IMR-90 (cell line): ENCODE measurements around the gene CDH23. TPM values are rescaled to one million over a fixed set of nuclear protein-coding genes. Genes with fewer than 3 reads are reported as not detected.
A peak's percentile ranks its signal among the peaks of the same experiment; 100 is the strongest.

Experiments used
- ATAC-seq: fragments of 200-7000 bp; cut with Tn5 transposase; 2 replicates; pipeline ENCODE4 v1.9.1; 2020; ENCODE audit warnings: low read depth, mild to moderate bottlenecking, moderate library complexity
- BruUV-seq: library from RNA; stranded (reverse); fragments of 400-500 nt; replicated peaks from 2 replicates; lab custom pipeline; 2021; lab: Mats Ljungman, UMichigan
- CTCF ChIA-PET: fragments of 300-600 bp; formaldehyde crosslinking; extraction: SDS; loops from one replicate; lab custom pipeline; 2021; ENCODE audit warnings: antibody characterized with exemption; lab: Yijun Ruan, JAX
- POLR2A ChIA-PET: fragments of 300-600 bp; sonication (Branson Sonifier 250); formaldehyde crosslinking; loops from one replicate; lab custom pipeline; 2022; ENCODE audit warnings: antibody characterized with exemption; ENCODE audit not compliant: unreplicated experiment; lab: Charles Lee
- DNase-seq: peaks from one replicate; pipeline ENCODE4 v3.0.0; 2013
- H2AFZ ChIP-seq: replicated peaks from 2 replicates; pipeline ENCODE3; 2013; ENCODE audit warnings: low read length, mild to moderate bottlenecking; ENCODE audit not compliant: poor library complexity
- H2AK5ac ChIP-seq: 2 replicates; pipeline ENCODE4 v1.6.1; 2013; ENCODE audit warnings: low read depth, low read length, inconsistent platforms
- H2AK9ac ChIP-seq: replicated peaks from 2 replicates; pipeline ENCODE3; 2013; ENCODE audit warnings: mild to moderate bottlenecking, low read depth, low read length, moderate library complexity; ENCODE audit not compliant: poor library complexity
- H2BK120ac ChIP-seq: 2 replicates; pipeline ENCODE4 v1.6.1; 2013; ENCODE audit warnings: low read depth, low read length, inconsistent platforms
- H2BK15ac ChIP-seq: 3 replicates; pipeline ENCODE4 v1.6.1; 2013; ENCODE audit warnings: low read depth, low read length, inconsistent platforms
- H2BK20ac ChIP-seq: 2 replicates; pipeline ENCODE4 v1.6.1; 2013; ENCODE audit warnings: low read depth, mild to moderate bottlenecking, inconsistent platforms, low read length, moderate library complexity
- H2BK5ac ChIP-seq: 2 replicates; pipeline ENCODE4 v1.6.1; 2013; ENCODE audit warnings: mild to moderate bottlenecking, low read depth, low read length, inconsistent platforms; ENCODE audit not compliant: poor library complexity, severe bottlenecking
- H3K14ac ChIP-seq: replicated peaks from 2 replicates; pipeline ENCODE4 v1.6.1; 2013; ENCODE audit warnings: low read depth, low read length, inconsistent platforms
- H3K18ac ChIP-seq: 2 replicates; pipeline ENCODE4 v1.6.1; 2013; ENCODE audit warnings: low read depth, low read length, control low read depth
- H3K23ac ChIP-seq: 2 replicates; pipeline ENCODE4 v1.6.1; 2013; ENCODE audit warnings: low read depth, low read length, inconsistent platforms
- H3K27ac ChIP-seq: 2 replicates; pipeline ENCODE4 v1.5.1; 2013; ENCODE audit warnings: mild to moderate bottlenecking, control low read depth, low read length; ENCODE audit not compliant: insufficient read depth
- H3K27me3 ChIP-seq: 2 replicates; pipeline ENCODE4 v1.6.1; 2013; ENCODE audit warnings: low read length; ENCODE audit not compliant: control insufficient read depth, insufficient read depth
- H3K36me3 ChIP-seq: 2 replicates; pipeline ENCODE4 v1.6.1; 2013; ENCODE audit warnings: low read length, mixed read lengths; ENCODE audit not compliant: control insufficient read depth, insufficient read depth
- H3K4ac ChIP-seq: 2 replicates; pipeline ENCODE4 v1.6.1; 2013; ENCODE audit warnings: low read depth, low read length, inconsistent platforms
- H3K4me1 ChIP-seq: 2 replicates; pipeline ENCODE4 v1.6.1; 2013; ENCODE audit warnings: low read length, mixed read lengths; ENCODE audit not compliant: control insufficient read depth, insufficient read depth
- H3K4me2 ChIP-seq: 2 replicates; pipeline ENCODE4 v1.6.1; 2013; ENCODE audit warnings: low read depth, mild to moderate bottlenecking, control low read depth, low read length, moderate library complexity
- H3K4me3 ChIP-seq: 2 replicates; pipeline ENCODE4 v1.5.1; 2013; ENCODE audit warnings: low read depth, mild to moderate bottlenecking, control low read depth, low read length, moderate library complexity; ENCODE audit not compliant: insufficient read depth
- H3K56ac ChIP-seq: 2 replicates; pipeline ENCODE4 v1.6.1; 2013; ENCODE audit warnings: low read length, inconsistent platforms; ENCODE audit not compliant: insufficient read depth; ENCODE audit errors: extremely low read depth
- H3K79me1 ChIP-seq, 2 experiments: 2 replicates each; pipeline ENCODE4 v1.6.1; 2013; ENCODE audit warnings: low read length in 2 of 2, inconsistent platforms in 1 of 2, low read depth in 1 of 2
- H3K9ac ChIP-seq: 2 replicates; pipeline ENCODE4 v1.6.1; 2013; ENCODE audit warnings: low read depth, low read length, control low read depth
- H3K9me1 ChIP-seq: 2 replicates; pipeline ENCODE4 v1.6.1; 2013; ENCODE audit warnings: low read length, inconsistent platforms; ENCODE audit not compliant: insufficient read depth
- H3K9me3 ChIP-seq: 2 replicates; pipeline ENCODE4 v1.6.1; 2013; ENCODE audit warnings: low read length; ENCODE audit not compliant: control insufficient read depth, insufficient read depth
- H4K20me1 ChIP-seq: 2 replicates; pipeline ENCODE4 v1.6.1; 2013; ENCODE audit warnings: low read length, inconsistent platforms; ENCODE audit not compliant: insufficient read depth
- H4K5ac ChIP-seq: 2 replicates; pipeline ENCODE4 v1.6.1; 2013; ENCODE audit warnings: mild to moderate bottlenecking, low read depth, low read length, control low read depth
- H4K8ac ChIP-seq, 2 experiments: 2 replicates each; pipeline ENCODE4 v1.6.1; 2013; ENCODE audit warnings: low read depth in 2 of 2, low read length in 2 of 2, control low read depth in 1 of 2, inconsistent platforms in 1 of 2
- H4K91ac ChIP-seq: 2 replicates; pipeline ENCODE4 v1.6.1; 2013; ENCODE audit warnings: low read depth, low read length, inconsistent platforms; ENCODE audit not compliant: insufficient read depth
- CTCF ChIP-seq: conservative IDR thresholded peaks from 2 replicates; pipeline ENCODE4 v1.5.1; 2012; ENCODE audit warnings: mild to moderate bottlenecking, low read depth, low read length, improper control_type of control experiment
- POLR2A ChIP-seq: IDR thresholded peaks from 2 replicates; pipeline ENCODE4 v1.6.1; 2012; ENCODE audit warnings: mild to moderate bottlenecking, low read depth, low read length
- RAD21 ChIP-seq: IDR thresholded peaks from 2 replicates; pipeline ENCODE4 v1.6.1; 2012; ENCODE audit warnings: low read length, improper control_type of control experiment
- SMC3 ChIP-seq: fragments of 150-350 bp; IDR thresholded peaks from 2 replicates; pipeline ENCODE4 v1.6.1; 2016; ENCODE audit warnings: low read depth, mild to moderate bottlenecking, antibody characterized with exemption, low read length, moderate library complexity
- WGBS, 2 experiments: methylation state at CpG; one replicate each; pipeline versions ENCODE4 v1.1.5 to v1.1.7; 2013; ENCODE audit warnings: missing lambda C conversion rate in 2 of 2; ENCODE audit not compliant: insufficient read length in 1 of 2; ENCODE audit errors: extremely low coverage in 2 of 2; 5-methylcytosine and 5-hydroxymethylcytosine counted together
- dilution Hi-C: fragments of 300-500 bp; cut with HindIII; formaldehyde crosslinking; loops from one replicate; pipeline ENCODE4 v1.14.3; 2018; ENCODE audit warnings: low sequenced_read_pairs; ENCODE audit not compliant: unreplicated experiment
- in situ Hi-C: fragments of 300-500 bp; cut with MboI; formaldehyde crosslinking; loops from 3 replicates; pipeline ENCODE4 v1.14.3; 2019; ENCODE audit warnings: low sequenced_read_pairs, inconsistent platforms, mixed read lengths
- intact Hi-C: fragments of 100-400 bp; cut with micrococcal nuclease; formaldehyde crosslinking; loops from 2 replicates; pipeline ENCODE4 v1.10.0; 2022
- polyA plus RNA-seq, 3 experiments: library from polyadenylated mRNA; depleted of rRNA; stranded (reverse); fragments of >200 nt; gene quantifications; 2 replicates each; pipeline ENCODE4 v1.2.3, GENCODE V29; 2012; ENCODE audit warnings: low replicate concordance in 1 of 3
- total RNA-seq: library from RNA; depleted of rRNA; stranded (reverse); fragments of >200 nt; gene quantifications from 2 replicates; pipeline ENCODE4 v1.2.3, GENCODE V29; 2012

CDH23 gene
- total and polyA plus RNA-seq, 2 of the 4 experiments (the other 2 are of a cell fraction), result under 0.01 to 0.03 TPM

- BruUV-seq, result no TSS peak
- H3K14ac ChIP-seq, result no peak overlapping the region
- no peak overlapping the region for H2AFZ ChIP-seq
- no peak overlapping the region for H3K9ac ChIP-seq
- H3K4ac ChIP-seq, result no peak overlapping the region
- H3K56ac ChIP-seq, result no peak overlapping the region
- H2BK120ac ChIP-seq, result no peak overlapping the region
- CTCF ChIA-PET, result interaction anchor here (1.1 kb wide), 2 partner anchors 36 to 82 kb away, joined by 3 read pairs; no protein-coding TSS in a partner anchor
- H4K20me1 ChIP-seq, result no peaks in the 10 kb centered on the region; the same call in 1 of the 2 replicates
- H2BK5ac ChIP-seq, result no peak overlapping the region
- H3K4me3 ChIP-seq, result no peak overlapping the region
- H4K5ac ChIP-seq, result no peak overlapping the region
- in situ Hi-C loops, result no loop called here
- no peak overlapping the region for H4K91ac ChIP-seq
- WGBS, 2 experiments, result 60% methylated on average over 1 of the region's 6 CpGs; no CpG with 5 or more reads in 1 of the 2 experiments
- no peaks in the 10 kb centered on the region for H3K9me1 ChIP-seq
- peaks cover 28% of the 10 kb centered on the region for H3K27me3 ChIP-seq
- DNase-seq (peak; percentile 2), ATAC-seq (no peak; the same call in 1 of the 2 replicates)
- H2AK5ac ChIP-seq, result no peak overlapping the region
- H3K4me1 ChIP-seq, result no peaks in the 10 kb centered on the region
- dilution Hi-C loops, result no loop called here
- H3K36me3 ChIP-seq, result no peaks in the 10 kb centered on the region
- no peak overlapping the region for H3K4me2 ChIP-seq
- H3K27ac ChIP-seq, result no peak overlapping the region
- no peak overlapping the region for H3K23ac ChIP-seq
- intact Hi-C loops, result no loop called here
- H4K8ac ChIP-seq, result no peak overlapping the region
- H3K79me1 ChIP-seq, result no peaks in the 10 kb centered on the region
- TF ChIP-seq SMC3 (peak; percentile 22; the same call in 1 of the 2 replicates), POLR2A (no peak), CTCF (peak; percentile 27; the same call in 1 of the 2 replicates), RAD21 (peak; percentile 35)
- H3K18ac ChIP-seq, result no peak overlapping the region
- H2BK20ac ChIP-seq, result no peak overlapping the region
- POLR2A ChIA-PET, result no interaction called here
- H2BK15ac ChIP-seq, result no peak overlapping the region
- H2AK9ac ChIP-seq, result peak overlapping the region; percentile 31
- no peaks in the 10 kb centered on the region for H3K9me3 ChIP-seq
Measured at GRCh38 chr10:71486484-71487114, 89.9 kb downstream of the CDH23 start.
